ENCODE measurements around the gene ZRANB2. TPM values are rescaled to one million over a fixed set of nuclear protein-coding genes. Genes with fewer than 3 reads are reported as not detected.

ZRANB2 gene
- total and polyA plus RNA-seq, 2 donors (not counting 1 experiment from before 2014, with no cell fraction given) = 46.9 to 160 TPM

GRCh38 chr1:71072273-71072672, 8.6 kb downstream of the ZRANB2 start:
- no peak overlapping the region for H3K27ac Mint-ChIP-seq
- Histone ChIP-seq H3K79me2 (ENCODE audit: control insufficient read depth, insufficient read depth, low read length) (peaks cover 9% of the 10 kb centered on the region), H3K9ac (ENCODE audit: low read length) (no peak overlapping the region), H2AFZ (ENCODE audit: insufficient read depth, low read depth, low read length, poor library complexity, severe bottlenecking) (no peak overlapping the region), H3K36me3 (replicated peaks in 1 of 2; ENCODE audit: control extremely low read depth in 1 of 2, control insufficient read depth in 1 of 2, extremely low read depth in 1 of 2, insufficient read depth in 2 of 2, low read length in 1 of 2) (peaks cover 40 to 84% of the 10 kb centered on the region in 2 experiments), H3K9me3 (ENCODE audit: control extremely low read depth in 1 of 3, control insufficient read depth in 2 of 3, insufficient read depth in 1 of 3, low read length in 2 of 3) (no peaks in the 10 kb centered on the region), H3K27ac (ENCODE audit: low read length in 2 of 2) (no peak overlapping the region), H3K4me2 (replicated peaks; ENCODE audit: low read depth, low read length, poor library complexity, severe bottlenecking) (no peak overlapping the region), H3K27me3 (replicated peaks in 1 of 4; ENCODE audit: control extremely low read depth in 1 of 4, control insufficient read depth in 3 of 4, insufficient read depth in 4 of 4, low read length in 3 of 4) (no peaks in the 10 kb centered on the region), H3K4me1 (ENCODE audit: control insufficient read depth in 2 of 2, insufficient read depth in 2 of 2, low read length in 2 of 2) (no peaks in the 10 kb centered on the region), H3K4me3 (ENCODE audit: control extremely low read depth in 1 of 5, extremely low read depth in 1 of 5, insufficient read depth in 1 of 5, low read depth in 2 of 5, low read length in 4 of 5) (no peak overlapping the region), H4K20me1 (ENCODE audit: control insufficient read depth, insufficient read depth, low read length, poor library complexity, severe bottlenecking) (peaks cover 43% of the 10 kb centered on the region)
- H3K4me3 Mint-ChIP-seq = no peak overlapping the region
- ChIA-PET POLR2A (no interaction called here), CTCF (interaction anchor here (0.6 kb wide), 1 partner anchor 12 kb away, joined by 3 read pairs; no protein-coding TSS in a partner anchor)
- no peak for ATAC-seq (ENCODE audit: low read depth)
- no peak for DNase-seq
- H3K27me3 Mint-ChIP-seq = no peaks in the 10 kb centered on the region
- intact Hi-C loops (cut with micrococcal nuclease) = no loop called here
- H3K9me3 Mint-ChIP-seq (ENCODE audit: insufficient read depth) = no peaks in the 10 kb centered on the region
- H3K4me1 Mint-ChIP-seq = peaks cover 6% of the 10 kb centered on the region
- no peak for TF ChIP-seq CTCF (IDR thresholded peaks at IDR 0.05)
- TF ChIP-seq EZH2 (IDR thresholded peaks at IDR 0.05; ENCODE audit: borderline replicate concordance, insufficient read depth, low read depth, low read length, poor library complexity, severe bottlenecking) = no peak

- H3K4me1 Mint-ChIP-seq = peaks cover 6% of the 10 kb centered on the region
- intact Hi-C loops (cut with micrococcal nuclease) = no loop called here
Measured at GRCh38 chr1:71071720-71072119, 9.1 kb downstream of the ZRANB2 start.

More at GRCh38 chr1:71071720-71072119, 9.1 kb downstream of the ZRANB2 start:
- DNase-seq (no peak), ATAC-seq (ENCODE audit: low read depth) (no peak)
- H4K20me1 ChIP-seq (ENCODE audit: control insufficient read depth, insufficient read depth, low read length, poor library complexity, severe bottlenecking) = peaks cover 43% of the 10 kb centered on the region
- Mint-ChIP-seq H3K27me3 (no peaks in the 10 kb centered on the region), H3K9me3 (ENCODE audit: insufficient read depth) (no peaks in the 10 kb centered on the region), H3K4me3 (no peak overlapping the region), H3K27ac (no peak overlapping the region)
- TF ChIP-seq EZH2 (IDR thresholded peaks at IDR 0.05; ENCODE audit: borderline replicate concordance, insufficient read depth, low read depth, low read length, poor library complexity, severe bottlenecking) (no peak), CTCF (IDR thresholded peaks at IDR 0.05) (no peak)
- H3K9me3 ChIP-seq (ENCODE audit: control extremely low read depth in 1 of 3, control insufficient read depth in 2 of 3, insufficient read depth in 1 of 3, low read length in 2 of 3) = no peaks in the 10 kb centered on the region
- CTCF ChIA-PET = no interaction called here
- H3K27ac ChIP-seq (ENCODE audit: low read length in 2 of 2) = no peak overlapping the region
- H3K4me3 ChIP-seq (ENCODE audit: control extremely low read depth in 1 of 5, extremely low read depth in 1 of 5, insufficient read depth in 1 of 5, low read depth in 2 of 5, low read length in 4 of 5) = no peak overlapping the region
- POLR2A ChIA-PET = no interaction called here
- no peak overlapping the region for H3K9ac ChIP-seq (ENCODE audit: low read length)
- H3K36me3 ChIP-seq (replicated peaks in 1 of 2; ENCODE audit: control extremely low read depth in 1 of 2, control insufficient read depth in 1 of 2, extremely low read depth in 1 of 2, insufficient read depth in 2 of 2, low read length in 1 of 2) = peaks cover 40 to 84% of the 10 kb centered on the region in 2 experiments
- H2AFZ ChIP-seq (ENCODE audit: insufficient read depth, low read depth, low read length, poor library complexity, severe bottlenecking) = no peak overlapping the region
- no peaks in the 10 kb centered on the region for H3K27me3 ChIP-seq (replicated peaks in 1 of 4; ENCODE audit: control extremely low read depth in 1 of 4, control insufficient read depth in 3 of 4, insufficient read depth in 4 of 4, low read length in 3 of 4)
- H3K79me2 ChIP-seq (ENCODE audit: control insufficient read depth, insufficient read depth, low read length) = peaks cover 9% of the 10 kb centered on the region
- H3K4me2 ChIP-seq (replicated peaks; ENCODE audit: low read depth, low read length, poor library complexity, severe bottlenecking) = no peak overlapping the region
- WGBS (ENCODE audit: insufficient coverage) = 89% methylated on average over 1 of the region's 4 CpGs
- H3K4me1 ChIP-seq (ENCODE audit: control insufficient read depth in 2 of 2, insufficient read depth in 2 of 2, low read length in 2 of 2) = no peaks in the 10 kb centered on the region

Data from B cell (primary cell).